NCI-H187 (cell line): Measurements from ENCODE around the gene P3H4.

Source experiments
- DNase-seq, 2 experiments: peaks; one replicate each; lab custom pipeline; 2025; lab: John Stamatoyannopoulos, UW

Gene P3H4

GRCh38 chr17:41769985-41770384 lies 41.8 kb downstream of the P3H4 start:
- DNase-seq: no peak

GRCh38 chr17:41769346-41769862 lies 42.3 kb downstream of the P3H4 start:
- no peak for DNase-seq

- DNase-seq: no peak
Observed at GRCh38 chr17:41768682-41769288, 43.0 kb downstream of the P3H4 start.

- no peak for DNase-seq
Observed at GRCh38 chr17:41767324-41768042, 44.3 kb downstream of the P3H4 start.

GRCh38 chr17:41766135-41766534 lies 45.6 kb downstream of the P3H4 start:
- no peak for DNase-seq

GRCh38 chr17:41763327-41763726 lies 48.4 kb downstream of the P3H4 start:
- DNase-seq: no peak

GRCh38 chr17:41762841-41763240 lies 48.9 kb downstream of the P3H4 start:
- DNase-seq: no peak

GRCh38 chr17:41762391-41762790 lies 49.4 kb downstream of the P3H4 start:
- DNase-seq: no peak

GRCh38 chr17:41760878-41761277 lies 50.9 kb downstream of the P3H4 start:
- DNase-seq: no peak

- DNase-seq: no peak
Observed at GRCh38 chr17:41758601-41759000, 53.1 kb downstream of the P3H4 start.

- DNase-seq: no peak
Observed at GRCh38 chr17:41754066-41754465, 57.7 kb downstream of the P3H4 start.
